T-helper 9 cell (primary cell): ENCODE data around the gene CASZ1.

Experiments
- DNase-seq: peaks from one replicate; pipeline ENCODE4 v3.0.0-alpha.2; 2020

Gene CASZ1

GRCh38 chr1:10667861-10668761 lies 128.3 kb downstream of the CASZ1 start:
- DNase-seq = no peak

DNA sequence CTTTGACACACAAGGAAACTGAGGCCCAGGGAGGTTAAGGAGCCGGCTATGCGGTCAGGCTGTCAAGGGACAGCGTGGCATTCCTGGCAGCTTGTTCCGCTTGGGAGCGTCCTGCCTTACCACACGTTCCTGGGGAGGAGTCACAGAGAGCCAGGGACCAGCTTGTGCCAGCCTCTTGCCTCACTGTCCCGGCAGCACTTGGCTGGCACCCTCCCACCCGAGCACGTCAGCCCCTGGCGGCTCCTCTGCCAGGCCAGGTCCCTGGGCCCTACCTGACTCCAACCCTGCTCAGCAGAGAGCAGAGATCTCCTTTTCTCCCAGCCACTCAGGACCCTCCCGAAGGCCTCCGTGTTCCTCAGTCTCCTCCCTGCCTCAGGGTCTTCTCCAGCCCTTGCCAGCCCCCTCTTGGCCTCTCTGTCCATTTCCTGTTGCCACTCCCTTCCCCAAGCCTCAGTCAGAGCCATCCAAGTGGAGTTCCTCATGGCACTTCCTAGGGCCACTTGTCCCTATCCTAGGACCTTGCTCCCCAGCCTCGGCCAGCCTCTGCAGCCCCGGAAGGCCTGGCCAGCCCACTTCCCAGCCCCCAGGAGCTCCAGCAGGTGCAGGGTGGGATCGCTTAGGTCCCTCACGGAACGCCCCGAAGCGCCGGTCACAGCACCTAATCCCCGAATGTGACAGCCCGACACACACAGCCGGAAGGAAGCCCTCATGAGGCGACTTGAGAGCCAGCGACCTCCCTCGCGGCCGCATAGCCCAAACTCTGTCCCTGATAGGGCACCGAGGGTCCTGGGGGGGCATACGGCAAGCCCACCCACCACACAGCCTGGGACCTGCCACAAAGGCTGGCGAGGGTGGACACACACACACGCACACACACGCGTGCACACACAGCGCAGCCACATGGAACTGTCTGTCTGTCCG lies 130.3 kb downstream of the CASZ1 start:
- no peak for DNase-seq

DNA sequence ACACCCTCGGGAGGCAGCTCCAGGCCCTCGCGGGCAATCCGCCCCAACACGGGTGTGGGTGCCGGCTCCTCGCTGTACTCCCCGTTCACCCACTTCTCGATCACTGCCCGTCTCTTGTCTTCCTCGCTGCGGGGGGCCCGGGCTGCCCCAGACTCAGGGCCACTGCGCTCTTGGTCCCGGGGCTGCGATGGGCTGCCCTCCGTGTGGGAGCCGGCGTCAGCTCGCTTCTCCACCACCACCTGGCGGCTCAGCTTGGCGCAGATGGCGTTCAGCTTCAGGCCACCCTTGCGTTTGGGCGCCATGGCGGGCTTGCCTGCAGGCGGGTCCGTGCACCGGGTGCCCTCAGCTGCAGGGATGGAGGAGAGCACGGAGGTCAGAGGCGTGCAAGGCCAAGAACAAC lies 131.2 kb downstream of the CASZ1 start:
- DNase-seq = no peak

DNA sequence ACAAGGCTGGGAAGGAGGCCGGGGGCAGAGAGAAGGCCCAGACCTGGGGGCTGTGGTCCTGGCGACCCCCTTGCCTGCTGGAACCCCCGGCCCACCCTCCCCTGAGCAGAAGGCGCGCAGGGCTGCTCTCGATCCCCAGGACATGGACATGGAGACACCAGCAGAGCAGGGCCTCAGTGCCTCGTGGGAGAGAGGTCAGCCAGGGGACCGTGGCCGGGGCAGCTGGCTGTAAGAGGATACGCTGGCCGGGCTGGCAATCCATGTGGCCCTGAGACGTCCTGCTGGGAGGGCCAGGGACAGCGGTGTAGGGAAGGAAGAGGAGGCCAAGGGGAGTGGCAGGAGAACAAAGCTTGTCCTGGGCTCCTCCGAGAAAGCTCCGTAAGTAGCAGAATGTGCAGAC lies 132.2 kb downstream of the CASZ1 start:
- DNase-seq = no peak

GRCh38 chr1:10663678-10664035 lies 132.8 kb downstream of the CASZ1 start:
- no peak for DNase-seq

DNA sequence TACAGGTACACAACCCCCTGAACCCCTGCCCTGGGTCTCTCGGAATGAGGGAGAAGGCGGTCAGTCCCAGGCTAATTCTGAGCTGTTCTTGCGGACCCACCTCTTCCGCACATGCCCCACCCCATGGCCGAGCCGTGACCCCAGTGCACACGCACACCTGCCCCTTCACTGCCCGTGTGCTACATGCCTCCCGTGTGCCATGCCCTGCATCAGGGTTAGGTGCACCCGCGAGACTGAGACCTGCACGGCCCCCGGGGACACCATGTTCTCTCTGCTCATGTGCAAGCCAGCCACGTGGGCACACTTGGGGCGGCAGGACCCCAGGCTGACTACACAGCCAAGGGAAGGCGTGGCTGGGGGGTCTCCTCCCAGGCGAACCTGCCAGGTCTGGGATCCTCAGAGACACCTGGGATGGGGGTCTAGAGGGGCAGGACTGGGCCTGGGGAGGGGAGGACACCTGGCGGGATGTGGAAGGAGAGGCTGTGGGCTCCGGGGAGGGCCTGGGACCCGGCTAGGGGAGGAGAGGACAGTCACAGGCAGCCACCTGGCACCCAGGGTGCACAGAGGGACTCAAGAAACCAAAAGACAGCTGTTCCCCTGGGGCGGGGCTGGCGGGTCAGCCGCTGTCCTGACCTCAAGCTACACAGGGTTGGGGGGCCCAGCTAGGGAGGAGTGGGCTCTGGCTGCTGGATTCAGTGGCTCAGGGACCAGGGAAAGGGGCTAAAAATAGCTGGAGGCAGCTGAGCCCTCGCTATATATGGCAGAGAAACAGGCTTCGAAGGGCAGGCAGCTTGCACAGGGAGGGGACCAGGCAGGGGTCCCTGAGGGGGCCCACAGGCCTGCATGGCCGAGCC lies 133.4 kb downstream of the CASZ1 start:
- DNase-seq = no peak

GRCh38 chr1:10662090-10662688 lies 134.3 kb downstream of the CASZ1 start:
- DNase-seq = no peak

DNA sequence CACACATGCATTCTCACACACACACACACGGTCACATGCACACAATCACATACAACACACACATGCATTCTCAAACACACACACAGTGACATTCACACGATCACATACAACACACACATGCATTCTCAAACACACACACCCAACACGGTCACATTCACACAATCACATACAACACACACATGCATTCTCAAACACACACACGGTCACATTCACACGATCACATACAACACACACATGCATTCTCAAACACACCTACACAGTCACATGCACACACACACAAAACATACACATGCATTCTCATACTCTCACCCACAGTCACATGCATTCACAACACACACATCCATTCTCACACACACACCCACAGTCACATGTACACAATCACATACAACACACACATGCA lies 135.0 kb downstream of the CASZ1 start:
- DNase-seq = no peak

DNA sequence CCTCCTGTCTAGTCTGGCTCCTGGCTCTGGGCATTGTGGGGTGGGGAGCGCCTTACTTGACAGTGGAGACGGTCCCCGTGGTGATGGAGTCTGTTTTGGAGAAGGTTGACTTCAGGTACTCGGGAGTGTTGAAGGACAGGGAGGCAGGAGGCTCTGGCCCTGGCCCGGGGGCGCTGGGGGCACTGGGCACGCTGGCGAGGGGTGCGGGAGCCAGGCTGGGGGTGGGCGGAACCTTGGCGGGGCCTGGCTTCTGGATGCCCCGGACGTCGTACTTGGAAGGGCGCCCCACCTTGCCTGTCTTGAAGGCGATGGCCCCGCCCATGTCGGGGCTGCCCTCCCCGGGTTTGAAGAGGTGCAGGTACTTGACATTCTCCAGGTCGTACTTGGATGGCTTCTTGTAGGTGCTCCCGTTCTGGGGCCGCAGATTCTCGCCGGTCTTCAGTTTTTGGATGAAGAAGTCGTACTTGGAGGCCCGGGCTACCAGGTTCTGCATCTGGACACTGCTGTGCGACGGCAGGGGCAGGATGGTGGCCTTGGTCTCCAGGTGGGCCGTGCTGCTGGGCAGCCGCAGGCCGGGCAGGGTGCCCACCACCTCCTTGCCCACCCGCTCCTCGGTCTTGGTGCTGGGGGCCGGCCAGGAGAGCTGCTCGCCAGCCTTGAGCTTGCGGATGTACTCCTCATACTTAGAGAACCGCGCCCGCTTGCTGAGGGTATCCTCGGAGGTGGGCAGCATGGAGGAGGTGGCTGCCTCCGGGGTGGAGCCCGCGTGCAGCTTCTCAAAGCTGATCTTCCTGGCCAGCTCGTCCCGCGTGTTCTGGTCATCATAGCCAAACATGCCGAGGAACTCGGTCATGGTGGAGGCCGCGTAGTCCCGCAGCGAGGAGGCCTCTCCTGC lies 136.6 kb downstream of the CASZ1 start:
- no peak for DNase-seq

DNA sequence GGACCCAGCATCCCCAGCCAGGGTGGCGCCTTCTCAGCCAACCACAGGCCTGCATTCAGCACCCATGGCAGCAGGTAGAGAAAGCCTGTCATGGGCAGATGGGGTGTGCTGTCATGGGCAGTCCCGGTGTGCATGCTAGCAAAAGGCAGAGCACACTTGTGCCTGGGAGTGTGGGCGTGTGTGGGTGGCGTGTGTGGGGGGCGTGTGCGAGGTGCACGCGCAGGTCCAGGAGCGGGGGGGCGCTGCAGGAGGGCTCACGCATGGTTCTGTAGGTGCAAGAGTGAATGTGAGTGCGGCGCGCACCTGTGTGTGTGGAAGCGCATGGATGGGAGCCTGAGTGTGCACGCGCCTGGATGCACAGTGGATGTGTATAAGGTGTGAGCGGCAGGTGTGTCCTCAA lies 137.2 kb downstream of the CASZ1 start:
- no peak for DNase-seq

DNA sequence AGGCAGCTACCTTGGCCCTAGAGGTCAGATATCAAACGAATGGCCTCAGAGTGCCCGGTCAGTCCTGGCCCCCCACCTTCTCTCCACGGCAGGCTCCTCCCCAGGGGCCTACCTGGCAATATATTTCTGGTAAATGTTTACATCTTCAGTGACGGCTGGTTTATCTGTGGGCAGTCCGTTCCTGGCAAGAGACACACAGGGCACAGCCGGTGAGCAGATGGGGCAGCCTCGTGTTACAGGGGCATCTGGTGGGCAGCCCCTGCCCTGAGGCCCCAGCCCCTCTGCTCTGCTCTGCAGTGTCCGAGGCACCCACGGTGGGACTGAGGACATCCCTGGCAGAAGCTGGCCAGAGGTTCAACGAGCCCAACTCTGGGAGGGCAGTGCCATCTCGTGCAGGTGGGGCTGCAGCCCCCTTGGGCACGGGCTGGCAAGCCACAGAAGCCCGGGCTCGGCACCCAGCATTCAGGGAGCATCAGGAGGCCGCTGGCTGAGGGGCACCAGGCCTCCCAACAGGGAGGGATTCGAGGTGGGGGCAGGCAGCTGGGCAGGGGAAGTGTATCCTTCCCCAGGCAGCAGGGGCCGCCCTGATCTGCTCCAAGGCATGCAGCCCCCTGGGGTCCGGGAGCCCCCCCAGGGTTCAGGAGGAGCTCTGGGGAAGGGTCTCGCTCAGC lies 137.9 kb downstream of the CASZ1 start:
- DNase-seq = no peak

DNA sequence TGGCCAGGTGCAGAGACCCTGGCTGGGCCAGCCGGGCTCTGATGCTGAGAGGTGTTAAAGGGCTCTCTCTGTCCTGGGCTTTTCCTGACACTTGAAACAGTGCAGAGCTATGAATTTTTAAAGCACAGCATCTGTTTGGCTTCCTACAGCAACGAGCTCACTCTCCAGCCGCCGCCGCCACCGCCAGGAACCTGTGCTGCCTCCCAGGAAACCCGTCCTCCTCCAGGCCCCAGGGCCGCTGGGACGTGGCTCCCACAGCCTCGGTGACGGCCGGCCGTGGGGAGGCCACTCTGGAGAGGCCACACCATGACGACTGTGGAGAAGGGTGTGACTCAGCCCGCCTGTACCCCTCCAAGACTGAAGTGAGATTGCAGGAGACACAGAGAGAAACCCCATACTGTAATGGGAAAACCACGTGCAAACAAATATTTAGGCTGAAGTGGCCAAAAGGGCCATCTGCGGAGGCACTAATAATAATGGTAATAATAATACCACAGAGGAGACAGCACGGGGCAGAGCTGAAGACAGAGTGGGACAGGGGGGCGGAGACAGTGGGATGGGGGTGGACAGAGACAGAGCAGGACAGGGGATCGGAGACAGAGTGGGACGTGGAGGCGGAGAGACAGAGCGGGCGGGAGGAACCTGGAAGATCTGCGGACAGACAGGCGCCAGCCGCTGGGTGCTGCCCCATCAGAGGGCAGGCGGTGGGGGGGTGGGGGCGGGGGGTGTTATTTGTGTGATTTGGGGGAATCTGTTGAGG lies 139.2 kb downstream of the CASZ1 start:
- no peak for DNase-seq

DNA sequence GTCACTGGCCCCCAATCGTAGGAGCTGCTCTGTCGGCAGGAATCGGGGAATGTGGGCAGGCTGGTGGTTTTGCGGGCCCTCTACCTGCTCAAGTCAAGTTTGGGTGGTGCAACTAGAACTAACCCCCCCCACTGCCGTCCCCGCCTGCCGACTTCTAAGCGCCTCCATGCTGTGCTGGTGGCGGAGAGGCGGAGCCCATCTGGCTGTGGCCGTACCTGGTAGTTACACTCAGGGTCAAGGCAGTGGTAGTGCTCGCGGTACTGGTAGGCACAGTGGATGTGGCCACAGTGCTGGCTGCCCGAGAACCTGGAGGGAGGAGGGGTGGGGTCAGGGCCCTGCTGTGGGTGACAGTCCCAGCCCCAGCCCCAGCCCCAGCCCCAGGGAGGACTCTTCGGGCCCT lies 140.0 kb downstream of the CASZ1 start:
- DNase-seq = no peak

GRCh38 chr1:10655002-10655401 lies 141.4 kb downstream of the CASZ1 start:
- DNase-seq = no peak

- DNase-seq = no peak
Measured at GRCh38 chr1:10653370-10654125, 142.9 kb downstream of the CASZ1 start.

GRCh38 chr1:10652626-10653025 lies 143.8 kb downstream of the CASZ1 start:
- DNase-seq = no peak

DNA sequence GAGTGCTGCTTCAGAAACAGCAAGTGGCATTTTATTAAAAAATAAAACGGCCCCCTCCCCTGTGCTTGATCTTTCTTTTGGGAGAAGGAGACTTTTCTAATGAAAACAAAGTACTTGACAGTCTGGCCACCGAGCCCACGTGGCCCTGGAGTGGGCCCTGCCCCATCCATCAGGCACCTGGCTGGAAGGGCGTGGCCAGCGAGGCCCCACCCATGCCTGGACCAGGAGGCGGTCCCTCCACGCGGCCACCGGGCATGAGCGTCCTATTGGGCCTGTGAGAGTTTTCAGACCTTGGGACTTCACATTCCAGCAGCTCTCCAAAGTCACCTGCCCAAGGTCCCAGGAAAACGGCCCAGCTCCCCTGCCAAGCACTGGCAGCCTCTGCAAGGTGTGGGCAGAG lies 144.7 kb downstream of the CASZ1 start:
- no peak for DNase-seq

DNA sequence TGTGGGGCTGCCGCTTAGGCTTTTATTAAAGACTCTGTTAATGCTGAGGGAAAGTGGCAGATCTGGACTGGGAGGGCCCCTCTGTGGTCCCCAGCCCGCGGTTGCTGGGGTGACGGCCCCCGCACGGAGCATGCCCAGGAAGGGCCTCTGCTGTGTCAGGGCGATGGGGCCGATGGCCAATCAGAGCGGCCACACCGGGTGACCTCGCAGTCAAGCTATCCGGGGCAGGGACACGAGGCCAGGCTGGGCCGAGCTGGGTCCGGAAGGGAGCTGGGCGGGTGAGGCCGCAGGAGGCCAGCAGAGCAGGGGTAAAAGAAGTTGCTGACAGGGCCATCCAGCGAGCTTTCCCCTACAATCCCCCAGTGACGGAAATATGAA lies 145.1 kb downstream of the CASZ1 start:
- no peak for DNase-seq
